Stimulated activated CD8-positive, alpha-beta memory T cell treated with anti-CD3 and anti-CD28 coated beads, Interleukin-2, amount 100 ng/mL, for 1 hour (primary cell): Measurements from ENCODE around the gene GPR176.

Experiments used
- DNase-seq, 2 donors: peaks; one replicate each; pipeline ENCODE4 v3.0.0-alpha.2; 2020; ENCODE audit warnings: low read depth in 2 of 2

GPR176 gene

DNA sequence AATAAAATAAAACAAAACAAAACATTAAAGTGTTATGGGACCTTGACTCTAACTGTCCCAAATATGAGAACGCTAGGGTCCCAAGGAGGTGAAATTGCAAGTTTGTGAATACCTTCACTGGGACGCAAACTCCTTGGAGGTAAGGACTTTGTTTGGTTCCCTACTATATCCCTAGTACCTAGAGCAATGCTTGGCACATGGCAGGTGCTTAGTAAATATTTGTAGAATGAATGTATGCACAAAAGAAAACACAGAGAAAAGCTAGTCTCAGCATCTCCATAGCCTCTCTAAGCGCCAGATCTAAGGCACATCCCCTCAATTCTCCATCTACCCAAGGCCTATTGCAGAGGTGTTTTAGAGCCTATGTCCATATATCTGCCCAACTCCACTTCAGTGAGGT, 30.5 kb downstream of the GPR176 start:
- DNase-seq, result no peak

DNA sequence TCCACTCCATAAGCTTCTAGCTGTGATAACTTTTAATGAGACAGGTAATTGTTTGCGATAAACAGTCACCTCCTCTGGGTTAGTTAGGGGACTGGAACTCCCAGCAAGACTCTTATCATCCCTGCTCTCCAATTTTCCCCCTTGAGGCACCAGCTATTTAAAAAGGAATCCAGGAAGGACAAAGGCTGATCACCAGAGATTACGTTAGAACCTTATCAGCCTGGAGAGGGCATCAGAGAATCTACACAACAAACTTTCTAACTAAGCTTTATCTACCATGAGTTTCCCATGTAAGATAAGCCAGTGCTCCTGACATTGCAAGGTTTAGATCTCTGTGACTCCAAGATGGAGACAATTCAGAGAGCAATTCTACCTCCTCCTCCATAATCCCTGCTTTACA, 31.3 kb downstream of the GPR176 start:
- DNase-seq, result no peak

DNA sequence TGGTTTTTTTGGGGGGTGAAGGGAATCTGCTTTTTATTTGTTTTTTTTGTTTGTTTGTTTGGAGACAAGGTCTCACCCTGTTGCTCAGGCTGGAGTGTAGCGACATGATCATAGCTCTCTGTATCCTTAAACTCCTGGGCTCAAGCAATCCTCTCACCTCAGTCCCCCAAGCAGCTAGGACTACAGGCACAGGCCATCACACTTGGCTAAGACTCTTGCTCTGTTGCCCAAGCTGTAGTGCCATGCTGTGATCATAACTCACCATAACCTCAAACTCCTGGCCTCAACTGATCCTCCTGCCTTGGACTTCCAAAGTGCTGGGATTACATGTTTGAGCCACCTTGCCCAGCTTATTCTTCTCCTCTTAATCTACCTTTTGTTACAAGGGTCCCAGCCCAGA, 31.8 kb downstream of the GPR176 start:
- DNase-seq, result no peak

DNA sequence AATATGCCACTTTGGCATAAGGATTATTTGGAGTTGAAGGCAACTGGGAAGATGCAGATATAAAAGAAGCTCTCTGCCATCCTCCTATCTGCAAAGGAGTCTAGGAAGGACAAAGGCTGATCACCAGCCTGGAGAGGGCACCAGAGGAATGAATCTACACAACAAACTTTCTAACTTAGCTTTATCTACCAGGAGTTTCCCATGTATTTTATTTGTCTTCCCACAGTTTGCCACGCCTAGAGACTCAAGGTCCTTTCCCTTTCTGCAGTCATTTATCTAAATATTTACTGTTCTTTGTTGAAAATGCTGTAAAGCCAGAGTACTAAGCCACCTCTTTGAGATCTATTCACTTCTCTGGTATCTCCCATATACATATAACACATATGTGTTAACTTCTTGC, 32.2 kb downstream of the GPR176 start:
- DNase-seq, result no peak

DNA sequence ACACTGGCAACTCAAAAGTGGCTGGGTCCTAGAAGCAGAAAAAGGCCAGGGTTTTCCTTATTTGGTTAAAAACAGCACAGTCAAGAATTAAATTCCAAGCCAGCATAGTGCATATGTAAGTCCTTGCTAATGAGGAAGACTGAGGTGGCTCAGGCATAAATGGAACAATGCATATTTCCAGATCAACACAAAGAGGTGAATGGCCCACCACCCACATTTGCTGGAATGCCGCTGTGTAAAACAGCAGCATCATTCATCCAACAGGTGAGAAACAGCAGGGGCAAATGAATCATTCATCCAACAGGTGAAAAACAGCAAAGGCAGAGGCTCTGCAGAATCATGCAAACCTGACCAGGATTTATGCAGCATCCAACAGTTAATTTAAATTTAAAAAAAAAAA, 32.9 kb downstream of the GPR176 start:
- no peak for DNase-seq

DNA sequence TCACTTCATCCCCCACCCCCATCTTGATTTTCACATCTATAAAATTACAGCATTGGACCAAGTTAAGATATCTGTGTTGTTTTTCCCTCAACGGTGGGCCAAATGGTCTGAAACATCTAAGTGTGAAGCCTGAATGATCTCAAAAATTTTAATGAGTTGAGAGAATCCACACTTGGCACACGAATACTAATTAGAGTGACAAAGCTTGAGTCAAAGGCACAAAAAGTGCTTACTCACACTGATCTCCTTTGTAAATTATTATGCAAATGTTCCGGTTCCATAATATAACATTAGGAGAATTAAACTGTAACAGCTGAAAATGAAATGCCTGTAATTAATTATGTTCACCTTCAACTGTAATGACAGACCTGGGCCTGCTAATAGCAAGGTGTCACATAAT, 33.6 kb downstream of the GPR176 start:
- no peak for DNase-seq

DNA sequence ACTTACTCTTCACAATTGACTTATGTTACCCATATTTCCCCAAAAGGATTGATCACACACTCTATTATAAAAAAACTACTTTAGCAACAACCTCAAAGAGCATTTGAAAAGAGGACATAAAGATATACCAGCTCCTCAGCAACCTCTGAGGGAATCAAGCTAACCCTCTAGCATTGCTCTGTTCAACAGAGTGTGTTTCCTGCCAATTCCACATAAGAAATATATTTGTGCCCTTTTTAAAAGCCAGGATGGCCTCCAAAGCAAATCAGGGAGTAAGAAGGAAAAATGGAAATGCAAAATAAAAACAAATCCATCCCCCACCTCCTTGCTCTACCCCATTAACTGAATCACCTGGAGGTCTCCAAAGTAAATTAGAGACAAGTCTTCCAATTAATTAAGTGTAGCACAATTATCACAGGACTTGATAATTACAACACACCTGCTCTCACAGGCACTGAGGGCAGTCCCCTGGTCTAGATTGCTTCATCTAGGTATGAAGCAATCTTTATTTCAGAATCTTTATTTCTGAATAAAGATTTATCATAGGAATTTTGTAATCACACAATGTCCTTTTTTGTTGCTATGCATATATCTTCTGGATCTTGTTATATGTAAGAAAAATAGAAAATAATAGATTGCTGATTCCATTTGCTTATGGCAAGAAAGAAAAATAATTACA, 34.8 kb downstream of the GPR176 start:
- DNase-seq, result no peak

DNA sequence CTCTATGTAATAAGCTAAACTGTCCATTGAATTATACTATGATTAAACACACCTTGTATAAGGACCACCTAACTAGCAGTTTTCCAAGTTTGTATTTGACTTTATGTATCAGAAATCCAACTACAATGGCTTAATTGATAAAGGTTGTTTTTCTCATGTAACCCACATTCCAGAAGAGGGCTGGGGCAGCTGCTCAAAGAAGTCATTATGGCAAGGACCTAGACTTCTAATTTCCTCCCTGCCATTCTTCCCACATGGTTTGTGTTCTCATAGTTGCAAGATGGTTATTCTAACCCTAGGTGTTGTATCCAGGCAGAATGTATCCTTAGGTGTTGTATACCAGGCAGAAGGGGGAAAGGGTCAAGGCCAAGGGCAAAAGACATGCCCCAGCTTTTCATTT, 35.7 kb downstream of the GPR176 start:
- no peak for DNase-seq

DNA sequence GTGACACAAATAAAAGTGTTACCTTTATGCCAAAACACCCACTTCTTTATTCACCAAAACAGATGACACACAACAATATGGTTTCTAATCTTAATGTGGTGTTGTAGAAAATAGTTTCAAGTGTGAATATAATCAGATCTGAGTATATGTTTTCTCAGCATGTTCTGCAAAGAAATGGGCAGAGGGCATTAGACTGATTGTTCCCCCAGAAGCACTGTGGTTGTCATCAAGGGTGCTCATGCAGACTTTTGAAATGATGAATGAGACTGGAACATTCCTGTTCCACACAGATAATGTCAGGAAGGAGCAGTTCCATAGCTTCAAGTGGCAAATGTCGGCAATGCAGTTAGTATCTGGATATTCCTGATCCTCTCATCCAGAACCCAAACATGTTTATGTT, 37.5 kb downstream of the GPR176 start:
- no peak for DNase-seq

DNA sequence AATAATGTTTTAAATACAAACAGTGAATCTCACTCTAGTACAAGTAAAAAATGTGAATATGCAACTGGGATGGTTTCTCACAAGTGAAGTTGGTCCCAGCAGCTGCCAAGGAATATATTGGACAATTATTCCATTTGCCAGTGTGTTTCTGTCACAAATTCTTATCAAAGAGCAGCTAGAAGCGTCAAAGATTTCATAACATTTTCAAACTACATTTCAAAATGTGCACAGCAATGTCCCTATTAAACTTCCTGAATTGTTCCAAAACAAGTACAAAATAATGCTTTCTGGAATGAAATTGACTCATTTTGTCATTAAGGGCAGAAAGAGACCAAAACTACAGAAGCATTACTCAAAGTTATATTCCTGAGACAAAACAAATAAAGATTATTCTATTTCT, 38.3 kb downstream of the GPR176 start:
- DNase-seq, result no peak

DNA sequence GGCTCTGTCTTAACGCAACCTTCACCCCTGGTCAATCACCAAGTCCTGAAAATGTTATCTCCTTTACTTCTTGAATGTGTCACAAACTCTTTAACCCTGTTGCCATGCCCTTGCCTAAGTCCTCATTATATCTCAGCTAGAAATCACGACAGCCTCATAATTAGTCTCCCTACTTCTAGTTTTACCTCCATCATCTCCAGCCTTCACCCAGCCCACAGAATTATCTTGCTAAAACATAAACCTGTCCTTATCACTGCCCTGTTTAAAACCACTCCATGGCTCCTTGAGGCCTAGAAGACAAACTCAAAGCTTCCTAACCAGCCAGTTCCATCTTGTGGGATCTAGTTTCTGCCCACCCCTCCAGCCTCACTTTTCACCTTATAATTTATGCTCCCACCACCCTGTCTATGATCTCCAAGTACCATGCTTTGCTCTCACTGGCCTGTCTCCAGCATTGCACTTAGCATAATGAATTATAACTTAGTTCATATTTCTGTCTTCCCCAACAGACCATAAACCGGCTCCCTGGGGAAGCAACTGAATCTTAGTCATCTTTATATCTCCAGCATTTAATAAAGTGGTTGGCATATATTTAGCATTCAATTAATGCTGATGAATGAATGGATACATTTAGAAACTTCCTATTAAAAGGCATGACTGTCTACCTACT, 39.2 kb downstream of the GPR176 start:
- DNase-seq, result no peak

DNA sequence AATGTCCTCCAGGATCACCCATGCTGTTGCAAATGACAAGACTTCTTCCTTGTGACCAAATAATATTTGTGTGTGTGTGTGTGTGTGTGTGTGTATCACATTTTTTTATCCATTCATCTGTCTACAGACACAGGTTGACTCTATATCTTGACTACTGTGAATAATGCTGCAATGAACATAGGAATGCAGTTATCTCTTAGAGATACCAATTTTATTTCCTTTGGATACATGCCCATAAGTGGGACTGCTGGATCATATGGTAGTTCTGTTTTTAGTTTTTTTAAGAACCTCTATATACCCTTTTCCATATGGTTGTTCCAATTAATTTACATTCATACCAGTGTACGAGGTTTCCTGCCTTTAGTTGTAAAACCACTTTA, 41.7 kb downstream of the GPR176 start:
- no peak for DNase-seq

DNA sequence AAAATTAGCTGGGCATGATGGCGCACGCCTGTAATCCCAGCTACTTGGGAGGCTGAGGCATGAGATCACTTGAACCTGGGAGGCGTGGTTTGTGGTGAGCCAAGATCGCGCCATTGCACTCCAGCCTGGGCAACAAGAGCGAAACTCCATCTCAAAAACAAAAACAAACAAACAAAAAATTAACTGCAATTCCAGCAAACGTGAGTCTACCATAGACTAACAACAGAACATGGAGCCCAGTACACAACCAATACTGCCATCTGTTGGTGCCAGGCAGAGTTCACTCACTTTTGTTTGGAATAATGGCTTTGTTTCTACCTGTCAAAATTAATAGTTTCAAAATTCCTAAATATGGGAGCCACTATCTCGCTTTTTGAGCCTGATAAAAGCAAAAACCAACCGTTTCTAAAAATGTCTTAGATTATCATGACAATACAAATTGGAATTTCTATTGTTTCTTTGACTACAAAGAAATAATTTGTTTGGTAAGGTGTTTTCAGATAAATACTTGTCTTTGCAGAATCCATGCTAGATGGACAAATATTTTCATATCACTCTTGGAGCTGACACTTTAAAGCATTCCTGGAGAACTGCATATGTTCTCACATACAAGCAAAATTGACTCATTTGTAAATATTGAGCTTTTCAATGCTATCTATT, 45.0 kb downstream of the GPR176 start:
- DNase-seq, result no peak

DNA sequence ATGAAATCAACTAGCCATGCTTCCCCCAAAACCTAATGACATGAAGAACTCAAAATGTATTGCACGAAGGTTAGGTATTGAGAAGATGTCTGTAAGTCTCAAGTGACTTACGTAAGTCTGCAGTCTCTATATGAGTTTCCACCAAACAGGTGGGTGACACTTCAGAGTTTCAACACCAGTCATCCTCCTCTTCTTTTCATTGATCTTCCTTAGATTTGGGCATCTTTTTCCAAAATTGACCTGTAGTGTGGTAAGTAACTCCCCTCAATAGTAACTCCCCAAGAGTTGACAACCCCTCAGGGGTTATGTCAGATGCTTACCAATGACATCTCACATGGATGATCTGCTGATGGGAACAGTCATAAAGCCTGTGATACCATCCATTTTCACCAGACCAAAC, 46.1 kb downstream of the GPR176 start:
- DNase-seq, result no peak

DNA sequence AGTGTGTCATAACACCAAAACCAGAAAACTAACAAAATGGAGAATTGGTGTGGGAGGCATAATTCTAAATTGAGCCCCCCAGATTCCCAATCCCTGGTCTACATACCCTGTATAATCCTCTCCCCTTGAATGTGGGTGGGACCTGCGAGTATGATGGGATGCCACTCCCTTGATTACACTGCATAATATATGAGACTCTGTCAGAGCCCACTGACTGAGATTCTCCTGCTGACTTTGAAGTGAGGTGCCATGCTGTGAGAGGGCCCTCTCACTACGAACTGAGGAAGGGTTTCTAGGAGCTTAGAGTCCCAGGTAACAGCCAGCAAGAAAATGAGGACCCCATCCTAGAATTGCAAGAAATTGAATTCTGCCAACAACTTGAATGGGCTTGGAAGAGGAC, 49.5 kb downstream of the GPR176 start:
- no peak for DNase-seq

DNA sequence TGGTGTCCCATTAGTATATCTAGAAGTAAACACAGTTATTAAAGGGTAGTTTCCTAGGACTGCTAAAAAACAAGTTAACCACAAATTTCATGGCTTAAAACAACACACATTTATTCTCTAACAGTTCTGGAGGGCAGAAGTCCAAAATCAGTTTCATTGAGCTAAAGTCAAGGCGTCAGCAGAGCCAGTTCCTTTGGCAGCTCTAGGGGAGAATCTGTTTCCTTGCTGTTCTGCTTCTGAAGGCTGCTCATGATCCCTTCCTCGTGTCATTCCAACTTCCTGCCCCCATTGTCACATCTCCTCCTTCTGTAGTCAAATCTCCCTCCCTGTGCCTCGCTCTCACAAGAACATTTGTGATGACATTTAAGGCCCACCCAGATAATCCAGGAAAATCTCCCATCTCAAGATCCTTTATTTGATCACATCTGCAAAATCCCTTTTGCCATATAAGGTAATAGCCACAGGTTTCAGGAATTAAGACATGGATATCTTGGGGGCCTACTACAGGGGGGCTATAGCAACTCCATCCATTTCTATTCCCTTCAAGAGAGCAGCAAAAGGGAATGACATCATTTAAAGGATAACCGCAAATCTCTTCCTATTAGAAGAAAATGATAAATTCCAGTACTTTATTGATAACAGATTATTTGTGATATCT, 50.1 kb downstream of the GPR176 start:
- no peak for DNase-seq

DNA sequence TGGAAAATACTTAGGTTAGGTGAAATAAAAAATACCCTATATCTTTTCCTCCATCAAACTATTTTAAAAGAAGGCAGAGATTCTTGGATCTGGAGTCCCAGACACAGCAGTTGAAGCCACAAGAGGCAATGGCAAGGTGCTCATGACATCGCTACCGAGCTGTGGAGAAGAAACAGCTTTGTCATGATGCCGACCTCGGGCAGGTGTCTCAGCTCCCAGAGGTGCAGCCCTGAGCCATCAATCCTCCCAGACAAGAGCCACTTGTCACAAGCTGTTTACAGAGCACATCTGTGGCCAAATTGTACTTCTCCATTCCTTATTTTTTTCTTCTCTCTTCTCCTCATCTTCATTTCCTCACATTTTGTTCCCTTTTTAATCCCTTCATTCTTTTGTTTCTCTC, 50.8 kb downstream of the GPR176 start:
- no peak for DNase-seq

DNA sequence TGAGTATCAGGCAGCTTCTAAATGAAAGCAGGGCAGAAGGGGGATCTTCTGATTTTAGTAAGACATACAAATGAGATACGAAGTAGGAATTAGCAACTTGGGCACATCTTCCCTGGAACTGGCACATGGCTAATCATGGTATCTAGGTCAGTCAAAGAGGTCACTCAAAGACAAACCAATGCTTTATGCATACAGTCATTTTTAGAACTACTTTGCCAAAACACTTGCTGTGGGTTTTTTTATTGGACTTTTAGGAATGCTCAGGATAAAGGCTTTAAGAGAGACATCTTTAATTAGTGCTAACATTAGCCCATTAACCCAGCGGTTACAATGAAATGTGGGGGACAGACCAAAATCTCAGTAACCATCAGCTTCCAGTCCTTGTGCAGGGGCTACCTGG, 51.7 kb downstream of the GPR176 start:
- no peak for DNase-seq

DNA sequence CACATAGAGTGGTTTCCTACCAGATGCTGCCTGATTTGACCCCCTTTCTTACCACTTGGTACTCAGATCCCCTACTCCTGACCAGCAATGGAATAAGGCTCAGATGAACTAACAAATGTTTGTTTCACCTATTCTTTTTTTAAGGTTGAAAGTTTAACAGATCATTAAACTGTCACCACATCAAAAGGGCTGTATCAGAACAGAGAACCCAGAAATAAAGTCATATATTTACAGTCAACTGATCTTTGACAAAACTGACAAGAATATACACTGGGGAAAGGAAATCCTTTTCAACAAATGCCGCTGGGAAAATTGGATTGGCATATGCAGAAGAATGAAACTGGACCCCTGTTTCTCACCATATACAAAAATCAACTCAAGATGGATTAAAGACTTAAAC, 56.0 kb downstream of the GPR176 start:
- no peak for DNase-seq

DNA sequence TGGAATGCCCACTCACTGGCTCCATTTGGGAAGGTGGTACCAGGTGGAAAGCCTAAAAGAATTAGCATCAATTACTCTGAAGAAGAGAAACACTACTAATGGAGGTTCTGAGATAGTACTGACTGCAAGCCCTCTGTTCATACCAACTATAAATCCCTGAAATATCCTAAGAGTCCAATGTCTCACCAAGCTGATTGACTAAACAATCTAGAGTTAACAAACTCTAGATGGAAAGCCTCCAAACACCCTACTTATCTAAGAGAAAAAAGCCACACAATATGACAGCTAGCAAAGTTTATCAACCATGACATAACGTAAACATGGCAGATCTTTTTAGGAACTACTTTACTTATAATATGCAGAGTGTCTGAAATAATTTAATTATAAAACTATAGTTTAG, 59.2 kb downstream of the GPR176 start:
- no peak for DNase-seq

DNA sequence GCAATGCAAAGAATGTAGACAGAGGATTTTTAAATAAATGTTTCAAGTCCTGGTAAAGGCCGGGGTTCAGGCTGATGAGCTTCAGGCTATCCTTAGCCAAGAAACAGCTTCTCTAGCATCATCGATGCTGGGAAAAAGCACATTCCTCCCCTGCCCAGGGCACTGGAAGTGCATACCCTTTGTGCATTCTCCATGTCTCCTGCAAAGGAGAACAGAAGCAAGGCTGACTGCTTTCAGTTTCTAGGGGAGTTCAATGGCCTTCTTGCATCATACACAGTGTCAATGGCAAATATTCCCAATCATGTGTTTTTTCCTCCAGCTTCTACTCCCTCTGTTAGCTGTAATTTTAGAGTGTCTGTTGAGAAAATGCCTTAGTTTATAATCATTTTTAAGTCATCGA, 59.9 kb downstream of the GPR176 start:
- DNase-seq, result no peak

DNA sequence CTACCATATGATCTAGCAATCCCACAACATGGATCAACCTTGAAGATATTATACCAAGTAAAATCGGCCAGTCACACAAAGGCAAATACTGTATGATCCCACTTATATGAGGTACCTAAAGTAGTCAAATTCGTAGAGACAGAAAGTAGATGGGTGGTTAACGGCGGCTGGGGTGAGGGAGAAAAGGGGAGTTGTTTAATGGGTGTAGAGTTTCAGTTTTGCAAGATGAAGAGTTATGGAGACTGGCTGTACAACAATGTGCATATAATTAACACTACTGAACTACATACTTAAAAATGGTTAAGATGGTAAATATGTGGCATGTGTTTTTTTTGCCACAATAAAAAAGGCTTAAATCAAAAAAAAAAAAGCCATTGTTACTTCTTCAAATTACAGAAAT, 60.4 kb downstream of the GPR176 start:
- DNase-seq, result no peak

DNA sequence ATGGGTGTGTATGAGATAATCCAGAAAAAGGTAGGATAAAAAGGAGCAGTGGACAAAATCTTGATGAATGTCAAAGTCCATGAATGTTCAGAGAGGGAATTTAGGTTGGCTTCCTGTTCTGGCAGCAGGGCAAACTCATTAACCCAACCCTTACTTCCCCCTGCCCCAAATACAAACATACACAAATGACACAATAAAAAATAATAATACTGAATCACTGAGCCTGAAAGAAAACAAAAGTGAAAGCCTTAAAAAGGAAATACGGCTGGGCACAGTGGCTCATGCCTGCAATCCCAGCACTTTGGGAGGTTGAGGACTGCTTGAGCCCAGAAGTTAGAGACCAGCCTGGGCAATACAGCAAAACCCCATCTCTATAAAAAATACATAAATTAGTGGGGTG, 62.9 kb downstream of the GPR176 start:
- DNase-seq, result no peak
